GM18517 (cell line): ENCODE measurements around the gene AMFR.

Source experiments
- ATAC-seq: cut with Tn5 transposase; IDR thresholded peaks from one replicate; pipeline ENCODE4 v1.9.1; 2021; ENCODE audit warnings: mild to moderate bottlenecking, moderate library complexity; ENCODE audit not compliant: unreplicated experiment

The AMFR gene

GRCh38 chr16:56425439-56425832 lies at the start of gene AMFR:
AMFR (minus strand) TSS chr16:56425545; CDS start chr16:56425327, 218 bp downstream.
- peak; percentile 54 for ATAC-seq

- no peak for ATAC-seq
These were observed 45.3 kb upstream of the AMFR start for GRCh38 chr16:56470666-56471065.

GRCh38 chr16:56470232-56470631 lies 44.9 kb upstream of the AMFR start:
- no peak for ATAC-seq

GRCh38 chr16:56469748-56470147 lies 44.4 kb upstream of the AMFR start:
- ATAC-seq = no peak

GRCh38 chr16:56468800-56469199 lies 43.5 kb upstream of the AMFR start:
- ATAC-seq = no peak

- no peak for ATAC-seq
These were observed 41.0 kb upstream of the AMFR start for GRCh38 chr16:56466344-56466743.

GRCh38 chr16:56463153-56463552 lies 37.8 kb upstream of the AMFR start:
- no peak for ATAC-seq

- ATAC-seq = no peak
These were observed 36.9 kb upstream of the AMFR start for GRCh38 chr16:56462064-56462796.

GRCh38 chr16:56460101-56460500 lies 34.8 kb upstream of the AMFR start:
- ATAC-seq = no peak

- ATAC-seq = no peak
These were observed 32.7 kb upstream of the AMFR start for GRCh38 chr16:56457927-56458470.

GRCh38 chr16:56451753-56452689 lies 26.7 kb upstream of the AMFR start:
- ATAC-seq = peak; percentile 33

- peak; percentile 97 for ATAC-seq
These were observed 25.8 kb upstream of the AMFR start, which contains the start of the genes NUDT21 and OGFOD1 for GRCh38 chr16:56450986-56451752. NUDT21 (minus strand) TSS chr16:56451332; CDS start chr16:56451202, 130 bp downstream. OGFOD1 (plus strand) TSS chr16:56451554; CDS start chr16:56451613, 59 bp downstream.

- ATAC-seq = peak; percentile 17
These were observed 25.1 kb upstream of the AMFR start for GRCh38 chr16:56450275-56450985.

- ATAC-seq = no peak
These were observed 22.7 kb upstream of the AMFR start for GRCh38 chr16:56448005-56448404.

- no peak for ATAC-seq
These were observed 21.9 kb upstream of the AMFR start for GRCh38 chr16:56447286-56447685.

- no peak for ATAC-seq
These were observed 12.7 kb upstream of the AMFR start for GRCh38 chr16:56438038-56438437.

GRCh38 chr16:56436258-56436657 lies 10.9 kb upstream of the AMFR start:
- ATAC-seq = no peak

- ATAC-seq = no peak
These were observed 2.7 kb upstream of the AMFR start for GRCh38 chr16:56428091-56428490.

- ATAC-seq = no peak
These were observed 1.2 kb upstream of the AMFR start for GRCh38 chr16:56426585-56426984.
